ENCODE results near the gene PRELP. TPM values are rescaled to one million over a fixed set of nuclear protein-coding genes. Genes with fewer than 3 reads are reported as not detected.
A peak's percentile ranks its signal among the peaks of the same experiment; 100 is the strongest.
"Not testable (repeated sequence)": the region's sequence is repeated elsewhere in the genome, so short reads cannot be mapped to it uniquely, and the experiment has no call there.

The PRELP gene
- total RNA-seq, 1 donor from 2014 or later = 0.11 TPM

GRCh38 chr1:203505526-203506204 lies 30.1 kb downstream of the PRELP start:
- DNase-seq (ENCODE audit: low read depth) = no peak

GRCh38 chr1:203506858-203507626 lies 31.4 kb downstream of the PRELP start:
- peak; percentile 84 for DNase-seq (ENCODE audit: low read depth)

- DNase-seq (ENCODE audit: low read depth) = no peak
Measured at GRCh38 chr1:203507759-203508158, 32.2 kb downstream of the PRELP start.

GRCh38 chr1:203508463-203509073 lies 33.0 kb downstream of the PRELP start:
- DNase-seq (ENCODE audit: low read depth) = no peak

GRCh38 chr1:203509135-203509534 lies 33.5 kb downstream of the PRELP start:
- no peak for DNase-seq (ENCODE audit: low read depth)

- DNase-seq (ENCODE audit: low read depth) = no peak
Measured at GRCh38 chr1:203511513-203511912, 35.9 kb downstream of the PRELP start.

- DNase-seq (ENCODE audit: low read depth) = no peak
Measured at GRCh38 chr1:203511930-203512329, 36.3 kb downstream of the PRELP start.

GRCh38 chr1:203512517-203512847 lies 36.9 kb downstream of the PRELP start:
- DNase-seq (ENCODE audit: low read depth) = no peak

GRCh38 chr1:203512848-203513584 lies 37.4 kb downstream of the PRELP start:
- peak; percentile 95 for DNase-seq (ENCODE audit: low read depth)

- no peak for DNase-seq (ENCODE audit: low read depth)
Measured at GRCh38 chr1:203513585-203514031, 38.0 kb downstream of the PRELP start.

- DNase-seq (ENCODE audit: low read depth) = no peak
Measured at GRCh38 chr1:203516184-203516583, 40.6 kb downstream of the PRELP start.

GRCh38 chr1:203516906-203517305 lies 41.3 kb downstream of the PRELP start:
- no peak for DNase-seq (ENCODE audit: low read depth)

- peak; percentile 68 for DNase-seq (ENCODE audit: low read depth)
Measured at GRCh38 chr1:203517426-203518110, 42.0 kb downstream of the PRELP start.

- not testable (repeated sequence) for DNase-seq (ENCODE audit: low read depth)
Measured at GRCh38 chr1:203518139-203518538, 42.5 kb downstream of the PRELP start.

- no peak for DNase-seq (ENCODE audit: low read depth)
Measured at GRCh38 chr1:203518541-203518940, 42.9 kb downstream of the PRELP start.

GRCh38 chr1:203519053-203519840 lies 43.6 kb downstream of the PRELP start:
- DNase-seq (ENCODE audit: low read depth) = no peak

- no peak for DNase-seq (ENCODE audit: low read depth)
Measured at GRCh38 chr1:203519896-203520295, 44.3 kb downstream of the PRELP start.

- DNase-seq (ENCODE audit: low read depth) = no peak
Measured at GRCh38 chr1:203520315-203520714, 44.7 kb downstream of the PRELP start.

GRCh38 chr1:203521074-203521794 lies 45.6 kb downstream of the PRELP start:
- DNase-seq (ENCODE audit: low read depth) = no peak

- DNase-seq (ENCODE audit: low read depth) = no peak
Measured at GRCh38 chr1:203521812-203522211, 46.2 kb downstream of the PRELP start.

Measured in myocyte (in vitro differentiated cells).